ENCODE measurements around the gene TRIM3.

The TRIM3 gene

DNA sequence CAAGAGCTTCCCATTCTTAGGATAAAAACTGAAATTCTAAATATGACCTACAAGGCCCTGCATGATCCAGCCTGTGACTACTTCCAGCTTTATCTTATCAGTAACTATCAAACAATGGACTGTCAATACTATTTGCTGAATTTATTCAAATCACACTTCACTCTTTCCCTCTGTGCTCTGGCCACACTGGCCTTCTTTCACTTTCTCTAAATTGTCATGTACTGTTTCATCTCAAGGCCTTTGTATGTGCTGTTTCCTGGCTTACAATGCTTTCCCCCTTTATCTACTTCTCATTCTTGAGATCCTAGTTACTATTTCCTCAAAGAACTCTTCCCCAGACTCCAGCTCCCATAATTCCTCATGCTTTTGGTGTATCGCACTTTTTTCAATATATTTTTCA lies 13.2 kb upstream of the TRIM3 start:
- Mint-ChIP-seq H3K4me3 (no peak overlapping the region), H3K9me3 (ENCODE audit: low read depth) (no peaks in the 10 kb centered on the region), H3K27me3 (no peaks in the 10 kb centered on the region), H3K36me3 (peaks cover 12% of the 10 kb centered on the region), H3K4me1 (ENCODE audit: low read depth) (peaks cover 30% of the 10 kb centered on the region), H3K27ac (no peak overlapping the region)

DNA sequence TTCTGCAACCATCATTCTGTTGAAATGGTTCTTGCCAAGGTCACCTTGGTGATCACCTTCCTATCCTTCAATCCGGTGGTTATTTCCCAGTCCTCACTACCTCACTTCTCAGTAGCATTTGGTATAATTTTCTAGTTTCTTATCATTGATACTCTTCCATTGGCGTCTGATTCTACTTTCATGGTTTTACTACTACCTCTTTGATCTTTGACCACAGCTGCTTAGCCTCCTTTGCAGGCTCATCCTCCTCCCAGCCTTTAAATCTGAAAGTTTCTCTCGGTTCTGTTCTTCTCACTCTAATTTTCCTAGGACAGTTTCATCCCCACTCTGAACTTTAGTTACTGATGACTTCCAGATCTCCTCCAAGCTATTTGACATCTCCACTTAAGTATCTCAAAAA lies 12.5 kb upstream of the TRIM3 start:
- Mint-ChIP-seq H3K4me3 (no peak overlapping the region), H3K27ac (no peak overlapping the region), H3K27me3 (no peaks in the 10 kb centered on the region), H3K36me3 (peaks cover 12% of the 10 kb centered on the region), H3K4me1 (ENCODE audit: low read depth) (peaks cover 30% of the 10 kb centered on the region), H3K9me3 (ENCODE audit: low read depth) (no peaks in the 10 kb centered on the region)

DNA sequence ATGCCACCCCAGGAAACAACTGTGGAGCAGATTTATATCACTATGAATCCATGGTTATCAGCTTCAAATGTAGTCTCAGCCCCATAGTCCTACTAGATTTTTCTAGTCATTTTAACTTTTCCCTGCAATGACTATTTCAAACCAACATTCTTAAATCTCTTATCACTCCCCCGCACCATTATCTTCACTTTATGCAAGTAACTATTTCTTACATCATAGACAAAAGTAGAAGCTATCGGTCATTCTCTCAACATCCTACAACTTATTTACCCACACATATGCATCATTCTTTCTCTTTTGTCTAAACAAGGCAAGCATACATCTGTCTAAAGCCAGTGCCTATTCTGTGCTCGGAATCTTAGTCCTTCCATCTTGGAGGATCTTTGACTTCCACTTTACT lies 11.9 kb upstream of the TRIM3 start:
- Mint-ChIP-seq H3K4me1 (ENCODE audit: low read depth) (peaks cover 34% of the 10 kb centered on the region), H3K27ac (no peak overlapping the region), H3K4me3 (no peak overlapping the region), H3K27me3 (no peaks in the 10 kb centered on the region), H3K36me3 (peaks cover 12% of the 10 kb centered on the region), H3K9me3 (ENCODE audit: low read depth) (no peaks in the 10 kb centered on the region)

DNA sequence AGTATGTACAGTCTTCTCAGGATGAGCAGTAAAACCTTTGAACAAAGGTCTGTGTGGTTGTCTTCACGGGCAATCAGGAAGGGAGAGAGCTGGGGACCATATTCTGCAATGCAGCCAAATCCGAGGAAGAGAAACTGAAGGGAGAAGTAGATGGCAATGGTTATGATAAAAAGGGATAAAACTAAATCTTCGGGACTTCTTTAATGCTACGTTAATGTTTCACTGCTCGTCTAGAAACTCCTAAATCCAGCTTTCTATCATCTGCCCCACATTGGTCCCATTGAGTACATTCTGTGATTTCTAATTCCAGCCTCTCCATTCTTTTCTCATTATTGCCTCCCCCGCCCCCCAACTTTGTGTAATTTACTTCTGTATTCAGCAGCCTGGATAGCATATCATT lies 9.3 kb upstream of the TRIM3 start:
- H3K36me3 Mint-ChIP-seq: peaks cover 12% of the 10 kb centered on the region
- H3K4me3 Mint-ChIP-seq: peak overlapping the region; percentile 96
- H3K27ac Mint-ChIP-seq: peak overlapping the region; percentile 96
- no peaks in the 10 kb centered on the region for H3K9me3 Mint-ChIP-seq (ENCODE audit: low read depth)
- H3K27me3 Mint-ChIP-seq: no peaks in the 10 kb centered on the region
- peaks cover 35% of the 10 kb centered on the region for H3K4me1 Mint-ChIP-seq (ENCODE audit: low read depth)

DNA sequence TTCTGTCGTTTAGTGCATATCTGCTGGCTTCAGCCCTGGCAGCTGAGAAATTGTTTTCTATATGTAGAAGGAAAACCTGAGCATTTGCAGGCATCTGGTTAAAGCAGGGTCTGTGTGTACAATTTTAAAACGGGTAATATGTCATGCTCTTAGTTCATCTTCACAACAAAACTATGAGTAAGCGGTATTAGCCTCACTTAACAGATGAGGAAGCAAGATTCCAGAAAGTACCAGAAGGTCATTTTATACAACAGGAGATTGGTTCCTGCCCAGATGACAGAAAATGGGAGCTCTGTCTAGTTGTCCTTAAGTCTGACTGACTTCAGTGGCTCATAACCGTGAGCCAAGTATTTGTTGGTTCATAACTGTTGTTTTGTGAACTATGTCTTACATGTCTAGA lies 8.7 kb upstream of the TRIM3 start:
- Mint-ChIP-seq H3K4me3 (peak overlapping the region; percentile 96), H3K27me3 (no peaks in the 10 kb centered on the region), H3K9me3 (ENCODE audit: low read depth) (no peaks in the 10 kb centered on the region), H3K27ac (peak overlapping the region; percentile 96), H3K4me1 (ENCODE audit: low read depth) (peaks cover 34% of the 10 kb centered on the region), H3K36me3 (peaks cover 12% of the 10 kb centered on the region)

DNA sequence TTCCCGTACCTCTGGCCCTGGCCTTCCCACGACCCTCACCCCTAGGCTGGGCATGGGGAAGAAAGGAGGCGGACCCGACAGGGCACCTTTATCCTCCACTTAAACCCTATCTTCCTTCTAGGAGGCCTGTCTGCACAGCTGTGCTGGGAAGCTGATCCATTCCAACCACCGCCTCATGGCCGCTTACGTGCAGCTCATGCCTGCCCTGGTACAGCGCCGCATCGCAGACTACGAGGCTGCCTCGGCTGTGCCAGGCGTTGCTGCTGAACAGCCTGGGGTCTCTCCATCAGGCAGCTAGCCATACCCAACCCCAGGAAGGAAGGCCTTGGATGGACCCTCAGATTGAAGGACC lies 8.2 kb upstream of the TRIM3 start:
- H3K36me3 Mint-ChIP-seq: peaks cover 14% of the 10 kb centered on the region
- peaks cover 34% of the 10 kb centered on the region for H3K4me1 Mint-ChIP-seq (ENCODE audit: low read depth)
- no peaks in the 10 kb centered on the region for H3K27me3 Mint-ChIP-seq
- H3K9me3 Mint-ChIP-seq (ENCODE audit: low read depth): no peaks in the 10 kb centered on the region
- H3K4me3 Mint-ChIP-seq: peak overlapping the region; percentile 96
- peak overlapping the region; percentile 96 for H3K27ac Mint-ChIP-seq

DNA sequence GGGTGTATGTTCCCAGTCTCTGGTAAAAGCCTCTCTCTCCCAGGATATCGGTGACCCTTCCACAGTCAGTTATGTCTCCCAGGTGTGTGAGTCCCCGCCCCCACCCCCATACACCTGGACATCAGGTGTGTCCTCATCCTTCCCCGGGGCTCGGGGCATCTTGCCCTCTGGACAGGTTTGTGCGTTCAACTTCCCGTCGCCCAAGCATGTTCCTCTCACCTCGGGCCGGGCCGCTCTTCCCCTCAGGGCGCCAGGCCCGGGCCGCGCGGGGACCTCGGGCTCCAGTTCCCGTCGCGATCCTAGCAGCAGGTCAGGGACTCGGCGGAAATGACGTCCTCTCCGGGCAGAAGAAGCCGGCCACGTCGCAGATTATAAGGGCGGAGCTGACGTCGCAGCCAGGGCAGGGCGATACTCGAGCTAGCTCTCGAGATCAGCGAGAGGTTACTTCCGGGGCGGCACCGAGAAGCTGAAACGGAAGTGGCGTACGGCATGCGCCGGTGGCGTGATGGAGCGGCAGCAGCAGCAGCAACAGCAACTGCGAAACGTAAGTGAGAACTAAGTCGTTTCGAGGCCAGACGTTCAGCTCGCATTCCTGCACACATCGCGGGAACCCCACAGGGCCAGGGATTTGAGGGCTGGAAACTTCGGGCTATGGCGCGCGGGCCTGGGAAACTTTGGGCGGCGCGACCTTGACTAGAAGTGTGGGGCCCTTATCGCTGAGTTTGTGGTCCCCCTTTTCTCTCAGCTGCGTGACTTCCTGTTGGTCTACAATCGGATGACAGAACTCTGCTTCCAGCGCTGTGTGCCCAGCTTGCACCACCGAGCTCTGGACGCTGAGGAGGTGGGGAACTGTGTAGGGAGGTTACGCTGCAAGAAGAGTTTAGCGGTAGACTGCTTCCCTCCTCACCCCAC lies 7.5 kb upstream of the TRIM3 start, which contains the start of the genes ARFIP2 and TIMM10B:
Gene ARFIP2 (minus strand): TSS at position 320 of the 912 bp plus-strand sequence. CDS start 910 bp downstream, outside the sequence.
Gene TIMM10B (plus strand): TSS at position 490 of the 912 bp plus-strand sequence. CDS start 16 bp downstream, at position 506.
- Mint-ChIP-seq H3K9me3 (ENCODE audit: low read depth) (no peaks in the 10 kb centered on the region), H3K27me3 (no peaks in the 10 kb centered on the region), H3K4me3 (peak within 1 kb of the TSS; percentile 96), H3K36me3 (peaks cover 14% of the 10 kb centered on the region), H3K4me1 (ENCODE audit: low read depth) (peaks cover 34% of the 10 kb centered on the region), H3K27ac (peak within 1 kb of the TSS; percentile 96)

DNA sequence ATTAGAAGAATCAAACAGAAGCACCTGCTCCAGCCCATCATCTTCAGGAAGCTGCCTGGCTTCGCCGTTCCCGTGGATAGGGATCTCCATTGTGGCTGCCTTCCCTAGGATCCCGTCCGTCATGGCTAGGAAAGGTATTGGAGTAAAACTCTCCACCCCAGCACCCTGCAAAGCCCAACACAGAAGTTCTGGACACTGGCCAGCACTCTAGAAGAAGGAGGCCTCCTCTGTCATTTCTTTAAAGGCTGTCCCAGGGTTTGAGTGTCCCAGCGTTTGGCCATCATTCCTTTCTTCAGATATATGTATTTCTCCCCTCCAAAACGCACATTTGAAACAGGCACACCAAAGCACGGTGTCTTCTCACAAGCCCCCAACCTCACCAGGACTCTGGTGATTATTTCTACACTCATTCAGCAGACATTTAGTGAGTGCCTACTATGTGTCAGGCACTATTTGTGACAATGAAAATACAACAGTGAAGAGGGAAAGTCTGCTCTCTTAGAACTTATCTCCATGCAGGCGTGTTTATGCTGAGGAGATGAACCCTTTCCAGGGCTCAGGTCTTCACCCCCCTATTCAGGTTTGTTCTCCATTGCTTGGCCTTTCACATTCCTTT lies 6.7 kb upstream of the TRIM3 start:
- Mint-ChIP-seq H3K36me3 (peaks cover 14% of the 10 kb centered on the region), H3K27ac (peak overlapping the region; percentile 96), H3K4me3 (peak overlapping the region; percentile 96), H3K4me1 (ENCODE audit: low read depth) (peaks cover 34% of the 10 kb centered on the region), H3K27me3 (no peaks in the 10 kb centered on the region), H3K9me3 (ENCODE audit: low read depth) (no peaks in the 10 kb centered on the region)

DNA sequence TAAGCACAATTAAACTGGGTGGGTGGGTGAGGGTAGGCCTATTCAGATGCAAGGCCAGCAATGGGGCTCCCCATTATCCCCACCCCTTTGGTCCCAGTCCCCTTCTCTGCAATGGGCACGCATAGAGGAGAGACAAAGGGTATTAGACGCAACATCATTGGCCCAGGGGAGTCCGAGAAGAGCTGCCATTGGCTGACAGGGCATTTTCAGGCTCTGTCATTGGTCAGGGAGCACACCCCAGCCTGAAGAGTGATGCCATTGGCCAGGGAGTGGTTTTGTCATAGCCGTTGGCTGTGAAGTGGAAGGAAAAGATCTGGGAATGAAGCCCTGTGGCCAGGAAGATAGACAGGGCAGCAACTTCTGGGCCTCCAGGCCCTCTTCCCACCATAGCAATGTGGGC lies 2.8 kb upstream of the TRIM3 start:
- Mint-ChIP-seq H3K4me1 (ENCODE audit: low read depth) (peaks cover 35% of the 10 kb centered on the region), H3K27ac (no peak overlapping the region), H3K36me3 (peaks cover 2% of the 10 kb centered on the region)

DNA sequence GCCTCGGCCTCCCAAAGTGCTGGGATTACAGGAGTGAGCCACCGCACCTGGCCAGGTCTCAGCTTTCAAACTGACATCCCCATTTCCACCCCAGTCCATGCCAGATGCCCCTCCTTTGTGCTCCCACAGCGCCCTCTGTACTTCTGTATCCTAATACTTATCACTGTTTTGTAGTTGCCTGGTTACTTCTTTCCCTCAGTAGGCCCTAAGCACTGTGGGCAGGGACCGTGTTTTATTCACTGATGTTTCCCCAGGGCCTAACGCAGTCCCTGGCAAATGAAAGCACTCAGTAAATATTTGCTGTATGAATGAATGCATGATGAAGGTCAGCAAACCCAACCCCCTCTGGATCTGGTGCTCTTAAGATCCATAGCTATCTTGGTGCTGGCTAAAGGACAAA lies 2.2 kb upstream of the TRIM3 start:
- no peak overlapping the region for H3K4me3 Mint-ChIP-seq
- H3K27me3 Mint-ChIP-seq: no peaks in the 10 kb centered on the region
- no peaks in the 10 kb centered on the region for H3K9me3 Mint-ChIP-seq (ENCODE audit: low read depth)
- H3K4me1 Mint-ChIP-seq (ENCODE audit: low read depth): peaks cover 34% of the 10 kb centered on the region
- H3K27ac Mint-ChIP-seq: peak overlapping the region; percentile 50
- peaks cover 2% of the 10 kb centered on the region for H3K36me3 Mint-ChIP-seq

More for the DNA sequence above, 2.8 kb upstream of the TRIM3 start:
- Mint-ChIP-seq H3K4me3 (no peak overlapping the region), H3K27me3 (no peaks in the 10 kb centered on the region), H3K9me3 (ENCODE audit: low read depth) (no peaks in the 10 kb centered on the region)

DNA sequence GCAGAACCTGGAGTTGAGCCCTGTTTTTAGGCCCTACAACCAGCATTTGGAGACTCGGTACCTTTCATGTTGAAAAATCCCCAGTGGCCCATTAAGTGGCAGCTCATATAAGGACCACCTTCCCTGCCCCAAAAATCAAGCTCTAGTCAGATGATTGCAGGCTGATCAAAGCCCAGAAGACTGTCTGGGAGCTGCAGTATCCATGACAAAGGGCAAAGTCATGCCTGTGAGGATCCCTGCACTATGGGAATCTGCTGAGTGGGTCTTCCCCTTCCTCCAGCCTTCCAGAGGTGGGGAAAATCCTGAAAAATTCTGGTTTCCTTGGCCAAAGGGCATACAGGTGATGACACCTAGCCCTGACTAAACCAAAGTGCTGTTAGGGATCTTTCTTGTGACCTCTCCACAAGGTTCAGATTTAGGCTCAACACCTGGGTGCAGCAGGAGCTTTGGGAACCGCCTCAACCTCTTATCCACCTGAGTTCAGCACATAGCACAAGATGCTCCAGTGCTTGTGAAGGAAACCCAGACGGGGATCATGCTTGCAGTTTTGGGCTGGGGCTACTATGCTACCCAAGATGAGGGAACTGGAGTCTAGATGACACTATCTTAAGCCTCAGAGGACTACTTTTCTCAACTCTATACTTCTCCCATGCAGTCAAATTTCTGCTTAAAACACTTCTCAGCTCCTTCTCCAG lies 1.2 kb upstream of the TRIM3 start:
- peaks cover 27% of the 10 kb centered on the region for H3K4me1 Mint-ChIP-seq (ENCODE audit: low read depth)
- peak overlapping the region; percentile 69 for H3K4me3 Mint-ChIP-seq
- H3K27me3 Mint-ChIP-seq: no peaks in the 10 kb centered on the region

DNA sequence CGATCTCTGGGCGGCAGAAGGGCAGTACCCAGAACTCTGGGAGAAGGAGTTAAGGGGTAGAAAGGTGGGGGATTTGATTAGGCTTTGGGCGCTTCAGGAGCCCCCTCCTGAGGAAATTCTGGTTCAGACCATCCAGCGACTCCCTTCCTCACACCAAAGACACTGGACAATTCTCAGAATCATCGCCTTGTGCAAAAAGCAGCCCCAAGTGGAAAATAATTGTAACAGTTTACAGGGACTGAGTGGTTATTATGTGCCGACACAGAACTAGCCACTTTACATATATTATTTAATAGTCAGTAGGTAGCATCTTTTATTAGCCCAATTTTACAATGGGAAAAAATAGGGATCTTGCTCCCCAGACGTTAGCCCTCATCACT lies 662 bp upstream of the TRIM3 start:
- Mint-ChIP-seq H3K27me3 (no peaks in the 10 kb centered on the region), H3K4me3 (peak overlapping the region; percentile 69), H3K4me1 (ENCODE audit: low read depth) (peaks cover 24% of the 10 kb centered on the region), H3K9me3 (ENCODE audit: low read depth) (no peaks in the 10 kb centered on the region), H3K36me3 (peaks cover 2% of the 10 kb centered on the region), H3K27ac (peak overlapping the region; percentile 56)

More for the DNA sequence above, 1.2 kb upstream of the TRIM3 start:
- Mint-ChIP-seq H3K36me3 (peaks cover 2% of the 10 kb centered on the region), H3K9me3 (ENCODE audit: low read depth) (no peaks in the 10 kb centered on the region), H3K27ac (peak overlapping the region; percentile 56)

DNA sequence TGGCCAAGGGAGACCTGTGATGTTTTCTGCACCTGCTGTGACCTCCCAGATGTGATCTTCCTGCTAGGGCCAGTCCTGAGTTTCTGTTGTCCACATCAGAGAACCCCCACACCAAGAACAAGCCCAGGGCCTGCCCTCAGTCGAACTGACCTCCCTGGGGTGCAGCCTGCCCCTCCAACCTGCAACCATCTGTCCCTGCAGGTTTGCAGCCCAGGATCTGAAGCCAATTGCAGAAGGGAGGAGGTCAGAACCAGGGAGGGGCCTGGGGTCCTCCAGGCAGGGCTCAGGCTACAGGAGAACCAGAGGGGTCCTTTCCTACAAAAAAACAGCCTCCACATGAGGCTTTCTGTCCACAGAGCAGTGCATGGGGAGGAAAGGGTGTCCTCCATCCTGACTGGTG lies 807 bp downstream of the TRIM3 start:
- Mint-ChIP-seq H3K36me3 (peaks cover 2% of the 10 kb centered on the region), H3K27me3 (no peaks in the 10 kb centered on the region), H3K4me1 (ENCODE audit: low read depth) (peaks cover 19% of the 10 kb centered on the region), H3K9me3 (ENCODE audit: low read depth) (no peaks in the 10 kb centered on the region), H3K4me3 (peak overlapping the region; percentile 73), H3K27ac (no peak overlapping the region)

DNA sequence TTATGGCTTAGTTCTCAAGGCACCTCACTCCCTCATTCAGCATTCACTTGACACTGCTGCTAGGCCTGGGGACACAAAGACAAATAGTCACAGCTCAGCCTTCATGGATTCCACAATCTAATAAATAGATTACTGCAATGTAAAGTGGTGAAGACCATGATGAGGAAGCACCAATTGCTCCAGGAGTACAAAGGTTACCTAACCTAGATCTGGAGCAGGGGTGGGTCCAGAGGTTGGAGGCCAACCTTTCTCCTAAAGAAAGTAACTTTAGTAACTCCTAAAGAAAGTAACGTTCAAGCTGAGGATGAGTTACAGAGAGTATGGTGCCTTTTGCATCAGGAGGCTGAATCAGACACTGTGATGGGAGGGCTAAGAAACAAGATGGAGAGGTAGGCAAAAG lies 4.1 kb downstream of the TRIM3 start:
- peaks cover 6% of the 10 kb centered on the region for H3K36me3 Mint-ChIP-seq
- no peaks in the 10 kb centered on the region for H3K27me3 Mint-ChIP-seq
- peaks cover 19% of the 10 kb centered on the region for H3K4me1 Mint-ChIP-seq (ENCODE audit: low read depth)
- no peaks in the 10 kb centered on the region for H3K9me3 Mint-ChIP-seq (ENCODE audit: low read depth)
- H3K27ac Mint-ChIP-seq: no peak overlapping the region
- H3K4me3 Mint-ChIP-seq: no peak overlapping the region

Data from activated naive CD8-positive, alpha-beta T cell (primary cell).